HL-60/S4 (cell line): ENCODE measurements around the gene RAB40C.

Experiments
- in situ Hi-C: fragments of 300-500 bp; cut with MboI; formaldehyde crosslinking; loops from 2 replicates; pipeline ENCODE4 v1.14.3; 2022; ENCODE audit warnings: low sequenced_read_pairs

Gene RAB40C

DNA sequence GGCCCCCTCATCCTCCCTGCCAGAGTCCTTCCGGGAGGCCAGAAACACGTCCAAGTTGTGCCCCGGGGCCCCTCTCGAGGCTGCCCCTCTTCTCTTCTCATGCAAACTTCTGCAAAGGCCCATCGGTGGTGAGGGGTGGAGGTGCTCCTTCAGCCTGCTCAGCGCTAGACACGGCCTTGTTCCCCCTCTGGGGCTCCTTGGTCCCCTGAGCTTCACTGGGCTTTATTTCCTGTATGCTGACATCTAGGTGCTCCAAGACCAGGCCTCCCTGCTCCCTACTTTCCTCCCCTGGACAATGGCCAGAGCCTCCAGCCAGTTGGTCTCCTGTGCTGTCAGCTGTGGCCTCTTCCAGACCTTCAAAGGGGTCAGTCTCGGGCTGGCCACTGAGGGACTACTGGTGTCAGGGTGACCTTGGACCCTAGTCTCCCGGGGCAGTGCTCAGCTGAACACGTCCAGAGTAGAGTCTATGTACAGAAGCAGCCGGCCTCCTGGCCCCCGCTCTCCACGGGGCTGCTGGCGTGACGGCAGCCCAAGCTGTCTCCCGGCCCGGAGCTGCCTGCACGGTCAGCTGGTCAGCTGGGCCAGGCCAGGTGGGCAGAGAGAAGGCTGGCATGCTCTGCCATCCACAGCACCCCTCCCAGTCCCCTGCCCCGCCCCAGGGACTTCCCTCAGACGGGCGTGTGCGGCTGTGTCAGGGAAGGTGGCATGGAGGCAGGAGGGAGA is 31.4 kb upstream of the RAB40C start:
- in situ Hi-C loops = no loop called here

DNA sequence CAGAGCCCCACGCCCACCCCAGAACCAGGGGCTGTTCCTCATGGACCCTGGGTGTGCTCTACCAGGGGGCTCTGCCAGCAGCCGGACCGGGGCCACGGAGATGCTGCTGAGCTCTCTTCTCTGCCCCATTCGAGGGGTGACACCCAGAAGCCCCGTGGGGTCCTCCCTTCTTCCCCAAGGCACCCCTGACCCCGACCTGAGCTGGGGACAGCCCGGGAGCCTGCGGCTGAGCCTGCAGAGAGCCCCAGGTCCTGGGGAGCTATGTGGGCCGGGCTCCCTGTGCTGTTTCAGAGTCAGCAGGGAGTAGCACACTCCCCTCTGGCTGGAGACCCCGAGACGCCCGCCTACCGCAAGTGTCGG is 30.9 kb upstream of the RAB40C start:
- in situ Hi-C loops = no loop called here

DNA sequence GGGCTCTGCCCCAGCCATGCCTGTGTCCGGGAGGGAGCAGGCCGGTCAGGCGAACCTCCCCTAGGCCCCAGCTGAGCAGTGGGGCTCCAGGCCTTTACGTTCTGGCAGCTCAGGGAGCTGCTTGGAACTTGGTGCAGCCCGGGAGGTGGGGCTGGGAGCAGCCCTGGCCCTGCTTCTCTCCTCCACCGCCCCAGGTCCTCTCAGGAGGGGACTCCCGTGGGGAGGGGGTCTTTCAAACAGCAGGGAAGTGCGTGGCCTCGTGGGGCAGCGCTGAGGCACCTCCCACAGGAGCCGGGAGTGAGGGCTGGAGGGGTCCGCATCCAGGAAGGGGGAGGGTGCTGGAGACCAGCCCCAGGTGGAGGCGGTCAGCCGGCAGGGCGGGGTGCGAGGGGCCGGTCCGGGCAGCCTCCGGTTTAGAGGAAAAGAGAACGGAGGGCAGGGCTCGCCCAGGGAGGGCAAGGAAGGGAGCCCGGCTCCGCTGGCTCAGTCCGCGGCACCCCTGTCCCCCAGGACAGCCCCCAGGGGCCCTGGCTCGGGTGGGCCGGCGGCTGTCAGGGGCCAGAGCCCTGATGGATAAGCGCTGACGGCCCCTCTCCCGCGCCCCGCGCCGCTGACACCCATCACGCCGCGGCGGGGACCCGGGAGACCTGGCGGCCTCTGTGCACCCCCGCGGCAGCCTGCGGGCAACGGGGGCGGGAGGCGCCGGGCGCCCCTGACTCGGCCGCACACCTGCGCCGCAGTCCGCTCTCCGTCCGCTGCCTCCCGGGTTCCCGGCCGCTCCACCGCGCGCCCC is 30.3 kb upstream of the RAB40C start:
- in situ Hi-C loops = no loop called here

DNA sequence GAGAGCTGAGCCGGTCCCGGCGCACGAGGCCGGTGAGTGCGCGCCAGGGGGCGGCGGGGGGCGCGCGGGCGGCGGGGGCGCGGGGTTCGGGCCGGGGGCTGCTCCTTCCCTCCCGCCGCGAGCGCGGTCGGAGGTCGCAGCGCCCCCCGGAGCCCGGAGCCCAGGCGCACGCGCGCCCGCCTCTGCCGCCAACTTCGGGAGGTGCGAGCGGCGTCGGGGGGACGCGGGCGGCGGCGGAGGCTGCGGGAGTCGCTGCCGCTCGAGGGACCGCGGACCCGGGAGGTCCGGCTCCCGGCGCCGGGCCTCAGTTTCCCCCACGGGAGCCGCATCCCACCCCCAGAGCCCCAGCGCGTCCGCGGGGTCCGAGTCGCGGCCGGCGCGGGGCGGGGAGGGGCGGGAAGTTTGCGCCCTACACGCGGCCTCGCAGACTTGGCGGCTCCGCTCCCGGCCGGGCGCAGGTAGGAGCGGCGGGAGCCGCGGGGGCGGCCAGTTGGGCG is 29.6 kb upstream of the RAB40C start, which contains the start of gene PRR35:
TSS of gene PRR35 (plus strand) at position 191 of the 497 bp plus-strand sequence. CDS start 2,901 bp downstream, outside the sequence.
- in situ Hi-C loops = no loop called here

DNA sequence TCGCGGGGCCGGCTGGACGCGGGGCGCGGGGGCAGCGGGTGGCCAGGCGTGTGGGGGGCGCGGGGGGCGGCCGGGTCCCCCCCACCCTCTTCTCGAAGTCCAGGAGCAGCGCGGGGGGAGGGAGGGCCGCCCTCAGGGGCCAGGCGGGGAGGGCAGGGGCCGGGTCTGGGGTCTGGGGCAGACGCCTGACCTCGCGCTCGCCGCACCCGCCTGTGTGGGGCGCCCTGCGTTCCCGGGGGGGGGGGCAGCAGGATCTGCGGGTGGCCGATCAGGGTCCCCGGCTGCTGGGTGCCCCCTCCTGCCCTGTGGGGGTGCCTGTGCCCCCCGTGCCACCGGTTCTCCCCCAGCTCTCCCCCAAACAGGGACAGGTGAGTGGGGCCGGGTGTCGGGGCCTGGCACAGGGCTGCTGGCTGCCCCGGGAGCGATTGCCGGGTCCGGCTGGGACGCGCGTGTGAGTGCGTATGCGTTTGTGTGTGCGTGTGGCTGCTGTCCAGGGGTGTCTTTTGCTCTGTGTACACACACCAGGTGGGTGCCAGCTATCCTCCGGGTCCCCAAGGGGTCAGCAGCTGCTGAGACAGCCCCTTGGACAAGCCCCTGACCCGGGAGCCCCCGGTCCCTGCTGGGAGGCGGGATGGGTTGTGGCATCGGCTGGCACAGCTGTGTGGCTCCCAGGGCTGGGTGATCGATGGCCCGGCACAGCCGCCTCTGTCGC is 29.0 kb upstream of the RAB40C start:
- in situ Hi-C loops = no loop called here

DNA sequence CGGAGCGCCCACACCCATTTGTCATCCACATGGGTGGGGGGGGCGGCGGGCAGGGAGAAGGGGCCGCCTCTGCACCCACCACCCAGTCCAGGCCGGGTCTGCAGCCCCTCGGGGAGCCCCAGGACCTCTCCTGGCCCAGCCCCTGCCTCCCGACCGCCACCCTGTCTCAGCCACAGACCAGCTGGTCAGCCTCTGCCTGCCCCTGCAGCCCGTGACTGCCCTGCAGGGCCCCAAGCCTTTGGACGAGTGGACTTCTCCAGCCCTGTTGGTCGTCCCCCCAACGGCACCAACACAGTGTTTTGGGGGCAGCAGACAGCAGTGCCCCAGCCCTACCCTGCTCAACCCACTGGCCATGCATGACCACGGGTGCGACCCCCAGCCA is 28.5 kb upstream of the RAB40C start:
- in situ Hi-C loops = no loop called here

DNA sequence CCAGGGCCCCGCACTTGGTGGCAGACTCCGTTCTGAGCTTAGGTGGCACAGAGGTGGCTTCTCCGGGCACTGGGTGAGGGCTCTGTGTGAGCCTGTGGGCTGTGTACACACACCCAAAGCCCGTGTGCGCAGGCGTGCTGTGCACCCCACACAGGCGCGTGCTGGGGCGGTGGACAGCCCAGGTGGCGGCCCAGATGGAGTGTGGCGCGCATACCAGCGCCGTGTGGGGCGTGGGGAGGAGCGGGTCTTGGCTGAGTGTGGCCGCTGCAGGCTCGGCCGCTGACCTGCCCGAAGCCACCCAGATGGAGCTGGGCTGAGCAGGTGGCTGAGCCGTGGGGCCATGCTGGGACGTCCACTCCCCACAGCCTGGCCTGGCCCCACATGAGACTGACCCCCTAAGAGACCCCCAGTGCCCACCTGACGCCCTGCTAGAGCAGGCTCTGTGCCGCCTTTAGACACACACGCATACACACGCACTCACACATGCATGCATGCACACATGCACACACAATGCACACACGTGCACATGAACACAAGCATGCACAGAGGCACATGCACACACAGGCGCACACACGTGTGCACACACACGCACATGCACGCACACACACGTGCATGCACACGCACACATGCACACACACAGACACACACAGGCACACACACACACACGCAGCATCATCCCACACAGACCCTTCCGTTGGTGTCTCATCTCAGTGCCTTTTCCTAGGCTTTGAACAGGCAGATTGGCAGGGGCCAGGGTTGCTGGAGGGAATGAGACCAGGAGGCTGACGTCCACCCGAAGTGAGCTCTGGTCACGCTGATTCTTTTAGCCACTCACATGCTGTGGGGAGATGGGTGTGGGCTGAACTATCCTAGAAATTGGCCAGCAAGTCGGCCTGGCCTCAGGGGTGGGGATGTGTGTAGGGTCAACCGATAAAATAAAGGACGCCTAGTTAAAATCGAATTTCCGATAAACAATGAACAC is 27.6 kb upstream of the RAB40C start:
- in situ Hi-C loops = no loop called here

DNA sequence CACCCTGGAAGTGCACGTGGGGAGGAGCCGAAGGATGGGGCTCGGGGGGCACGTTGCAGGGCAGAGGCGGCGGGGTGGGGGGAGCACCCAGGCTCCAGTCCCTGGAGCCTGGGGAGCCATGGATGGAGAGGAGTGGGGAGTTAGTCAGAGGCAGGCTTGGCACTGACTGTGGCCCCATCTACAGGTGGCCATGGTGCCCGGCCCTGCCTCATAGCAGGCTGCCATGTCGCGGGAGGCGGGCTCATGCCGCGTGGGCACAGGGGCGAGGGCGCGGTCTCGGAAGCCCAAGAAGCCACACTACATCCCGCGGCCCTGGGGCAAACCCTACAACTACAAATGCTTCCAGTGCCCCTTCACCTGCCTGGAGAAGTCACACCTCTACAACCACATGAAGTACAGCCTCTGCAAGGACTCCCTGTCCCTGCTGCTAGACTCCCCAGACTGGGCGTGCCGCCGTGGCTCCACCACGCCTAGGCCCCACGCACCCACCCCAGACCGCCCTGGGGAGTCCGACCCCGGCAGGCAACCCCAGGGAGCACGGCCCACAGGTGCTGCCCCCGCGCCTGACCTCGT is 26.7 kb upstream of the RAB40C start:
- in situ Hi-C loops = no loop called here

DNA sequence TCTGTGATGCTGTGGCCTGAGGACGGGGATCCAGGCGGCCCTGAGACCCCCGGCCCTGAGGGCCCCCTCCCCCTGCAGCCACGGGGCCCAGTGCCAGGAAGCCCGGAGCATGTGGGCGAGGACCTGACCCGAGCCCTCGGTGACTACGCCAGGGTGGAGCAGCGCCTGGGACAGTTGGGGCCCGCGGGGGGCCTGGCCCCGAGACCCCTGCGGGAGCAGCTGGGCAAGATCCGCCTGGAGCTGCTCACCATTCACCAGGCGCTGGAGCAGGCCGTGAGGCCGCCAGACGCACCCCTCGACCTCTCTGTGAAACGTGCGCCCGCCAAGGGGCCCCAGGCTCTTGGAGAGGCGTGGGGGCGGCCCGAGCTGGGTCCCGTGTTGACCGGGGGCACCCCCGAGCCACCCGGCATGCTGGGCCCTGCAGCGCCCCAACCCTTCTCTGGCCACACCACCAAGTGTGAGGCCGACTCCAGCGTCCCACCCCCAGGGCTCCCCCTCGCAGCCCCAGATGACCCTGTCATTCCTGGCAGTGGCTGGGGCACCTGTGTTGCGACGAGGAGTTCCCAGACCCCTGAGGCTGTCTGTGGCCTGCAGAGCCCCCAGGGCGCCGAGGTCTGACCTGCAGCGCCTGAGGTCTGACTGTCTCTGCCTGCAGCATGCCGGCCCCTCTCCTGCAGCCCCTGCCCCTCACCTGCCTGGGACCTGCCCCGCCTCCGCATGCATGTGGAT is 25.0 kb upstream of the RAB40C start:
- in situ Hi-C loops = no loop called here

DNA sequence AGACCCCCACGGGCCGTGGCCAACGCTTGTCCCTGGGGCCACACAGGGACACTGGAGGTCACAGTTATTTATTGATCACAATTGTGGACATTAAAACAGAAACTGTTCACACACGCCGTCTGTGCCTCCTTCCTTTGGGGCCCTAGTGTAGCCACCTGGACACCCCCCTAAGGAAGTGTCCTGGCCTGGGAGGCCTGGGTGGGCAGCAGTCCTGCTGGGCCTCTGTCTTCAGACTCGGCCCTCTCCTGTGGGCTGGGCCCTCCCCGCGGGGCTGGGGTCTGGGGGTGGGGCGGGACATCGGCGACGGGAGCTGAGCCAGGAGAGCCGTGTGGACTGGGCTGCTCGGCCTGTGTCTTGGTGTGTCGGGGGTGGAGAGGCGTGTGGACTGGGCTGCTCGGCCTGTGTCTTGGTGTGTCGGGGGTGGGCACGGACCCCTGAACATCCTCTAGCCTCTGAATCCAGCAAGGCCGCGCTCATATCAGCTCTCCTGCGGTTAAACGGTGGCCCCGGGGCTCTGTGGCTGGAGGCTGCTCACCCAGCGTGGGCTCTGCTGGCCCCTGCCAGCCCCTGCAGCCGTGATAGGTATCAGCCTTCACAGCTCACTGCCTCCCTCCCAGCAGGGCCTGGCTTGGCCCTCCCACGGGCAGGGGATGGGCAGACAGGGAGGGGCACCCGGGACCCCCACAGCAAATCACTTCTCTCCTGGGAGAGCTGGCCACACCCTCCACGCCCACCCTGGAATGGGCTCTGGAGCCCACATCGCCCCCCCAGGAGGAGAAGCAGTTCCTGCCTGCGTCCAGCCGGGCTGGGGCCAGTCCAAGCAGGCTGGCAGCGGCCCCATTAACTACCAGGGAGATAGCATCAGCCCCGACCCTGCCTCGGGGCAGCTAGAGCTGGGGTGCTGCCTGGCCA is 24.2 kb upstream of the RAB40C start:
- in situ Hi-C loops = no loop called here

DNA sequence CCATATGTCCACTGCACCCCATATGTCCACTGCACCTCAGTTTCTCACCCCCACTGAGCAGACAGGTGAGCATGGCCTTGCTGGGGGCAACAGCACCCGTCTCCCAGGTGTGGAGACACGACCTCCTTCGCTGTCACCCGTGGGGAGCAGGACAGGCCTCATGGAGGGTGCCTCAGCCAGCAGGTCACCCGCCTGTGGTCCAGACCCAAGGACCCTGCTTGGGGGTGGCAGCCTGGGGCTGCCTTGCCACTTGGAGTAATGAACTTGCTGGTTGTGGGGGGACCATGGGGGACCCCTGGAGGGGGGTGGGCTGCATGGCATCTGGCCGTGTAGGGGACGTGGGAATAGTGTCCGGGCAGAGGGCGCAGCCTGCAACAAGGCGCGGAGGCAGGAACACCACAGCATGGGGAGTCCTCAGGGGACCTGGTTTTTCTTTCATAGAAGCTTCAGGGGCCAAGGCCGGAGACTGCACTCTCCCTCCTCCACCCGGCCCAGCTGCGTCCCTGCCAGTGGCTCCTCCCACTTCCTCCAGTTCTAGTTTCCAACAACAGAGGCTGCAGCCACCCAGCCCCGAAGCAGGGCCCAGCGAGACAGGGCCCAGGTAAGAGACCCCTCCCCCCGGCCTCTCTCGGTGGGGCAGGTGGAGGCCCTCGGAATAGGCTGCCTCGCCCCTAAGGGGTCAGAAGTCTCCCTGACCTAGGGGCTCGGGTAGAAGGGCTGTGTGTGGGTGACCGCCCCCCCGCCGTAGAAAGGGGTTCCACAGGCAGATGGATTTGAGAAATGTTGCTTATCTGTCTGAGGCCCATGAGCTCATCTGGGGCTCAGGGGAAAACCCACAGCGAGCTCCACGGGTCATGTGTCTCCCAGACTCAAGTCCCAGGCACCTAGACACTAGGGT is 23.1 kb upstream of the RAB40C start, which contains the start of gene NHLRC4:
TSS of gene NHLRC4 (plus strand) at position 531 of the 898 bp plus-strand sequence. CDS start 1,043 bp downstream, outside the sequence.
- in situ Hi-C loops = no loop called here

DNA sequence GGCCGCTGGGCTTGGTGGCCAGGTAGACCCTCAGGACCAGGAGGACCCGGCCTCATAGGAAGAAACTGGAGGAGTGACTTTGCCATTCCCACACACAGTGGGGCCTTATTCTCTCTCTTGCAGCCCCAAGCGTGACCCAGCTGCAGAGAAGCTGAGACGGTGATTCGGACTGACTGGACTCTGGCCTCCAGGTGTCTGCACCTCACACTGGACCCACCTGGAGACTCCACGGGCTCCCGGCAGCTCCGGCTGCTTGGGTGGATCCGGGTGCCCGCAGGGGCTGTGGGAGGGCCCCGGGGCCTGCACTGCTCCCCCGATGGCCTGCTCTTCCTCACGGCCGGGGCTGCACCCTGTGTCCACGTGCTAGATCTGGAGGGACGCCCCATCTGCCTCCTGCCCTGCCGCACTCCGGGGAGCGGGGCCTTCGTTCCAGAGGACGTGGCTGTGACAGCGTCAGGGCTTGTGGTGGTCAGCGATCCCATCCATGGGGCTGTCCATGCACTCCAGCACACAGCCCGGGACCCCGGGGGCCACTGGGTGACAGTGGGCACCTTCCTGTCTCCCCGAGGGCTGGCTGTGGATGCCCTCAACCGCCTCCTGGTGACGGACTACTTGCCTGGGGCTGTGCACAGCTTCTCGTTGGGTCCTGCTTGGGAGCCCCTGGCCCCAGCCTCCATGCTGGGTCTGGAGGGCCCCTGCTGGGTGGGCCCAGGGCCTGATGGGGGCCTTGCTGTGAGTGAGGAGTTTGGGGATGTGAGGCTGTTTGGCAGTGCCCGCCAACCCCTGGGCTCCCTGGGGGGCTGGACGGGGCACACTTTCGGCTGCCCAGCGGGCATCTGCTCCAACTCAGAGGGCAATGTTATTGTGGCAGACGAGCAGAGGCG is 22.3 kb upstream of the RAB40C start:
- in situ Hi-C loops = no loop called here

DNA sequence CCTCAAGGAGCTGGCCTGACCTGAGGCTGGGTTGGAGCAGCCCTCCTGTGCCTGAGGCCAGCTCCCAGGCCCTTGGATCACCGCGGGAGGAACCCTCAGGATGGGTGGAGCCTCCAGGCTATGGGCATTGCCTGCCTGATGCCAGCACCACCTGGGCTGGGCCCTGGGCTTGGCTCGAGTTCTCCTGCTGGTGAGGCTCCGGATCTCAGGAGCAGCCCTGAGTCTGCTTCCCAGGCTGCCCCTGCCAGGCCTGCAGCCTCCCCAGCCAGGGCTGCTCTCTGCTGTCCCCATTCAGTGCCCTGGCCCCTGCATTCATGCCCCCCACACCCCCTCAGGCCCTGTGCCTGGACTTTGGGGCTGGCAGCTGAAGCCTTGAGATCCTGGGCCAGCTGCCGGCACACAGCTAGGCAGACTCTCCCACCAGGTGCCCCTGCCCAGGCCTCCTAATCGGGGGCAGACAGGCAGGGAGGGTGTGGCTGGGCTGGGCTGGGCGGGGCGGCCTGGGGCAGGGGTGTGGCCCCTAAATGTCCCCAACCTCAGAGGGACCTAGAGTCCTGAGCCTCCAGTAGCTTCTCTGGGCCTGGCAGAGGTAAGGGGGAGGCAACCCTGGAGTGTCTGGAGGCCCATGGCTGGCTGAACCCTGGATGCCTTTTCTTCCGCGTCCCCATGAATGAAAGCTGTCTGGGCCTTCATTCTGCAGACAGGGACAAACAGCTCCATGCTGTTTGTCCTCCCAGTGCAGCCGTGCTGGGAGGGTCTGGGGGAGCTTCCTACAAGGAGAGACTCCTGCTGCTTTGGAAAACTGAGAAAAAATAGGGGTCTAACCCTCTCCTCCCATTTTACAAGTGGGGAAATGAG is 21.2 kb upstream of the RAB40C start:
- in situ Hi-C loops = no loop called here

DNA sequence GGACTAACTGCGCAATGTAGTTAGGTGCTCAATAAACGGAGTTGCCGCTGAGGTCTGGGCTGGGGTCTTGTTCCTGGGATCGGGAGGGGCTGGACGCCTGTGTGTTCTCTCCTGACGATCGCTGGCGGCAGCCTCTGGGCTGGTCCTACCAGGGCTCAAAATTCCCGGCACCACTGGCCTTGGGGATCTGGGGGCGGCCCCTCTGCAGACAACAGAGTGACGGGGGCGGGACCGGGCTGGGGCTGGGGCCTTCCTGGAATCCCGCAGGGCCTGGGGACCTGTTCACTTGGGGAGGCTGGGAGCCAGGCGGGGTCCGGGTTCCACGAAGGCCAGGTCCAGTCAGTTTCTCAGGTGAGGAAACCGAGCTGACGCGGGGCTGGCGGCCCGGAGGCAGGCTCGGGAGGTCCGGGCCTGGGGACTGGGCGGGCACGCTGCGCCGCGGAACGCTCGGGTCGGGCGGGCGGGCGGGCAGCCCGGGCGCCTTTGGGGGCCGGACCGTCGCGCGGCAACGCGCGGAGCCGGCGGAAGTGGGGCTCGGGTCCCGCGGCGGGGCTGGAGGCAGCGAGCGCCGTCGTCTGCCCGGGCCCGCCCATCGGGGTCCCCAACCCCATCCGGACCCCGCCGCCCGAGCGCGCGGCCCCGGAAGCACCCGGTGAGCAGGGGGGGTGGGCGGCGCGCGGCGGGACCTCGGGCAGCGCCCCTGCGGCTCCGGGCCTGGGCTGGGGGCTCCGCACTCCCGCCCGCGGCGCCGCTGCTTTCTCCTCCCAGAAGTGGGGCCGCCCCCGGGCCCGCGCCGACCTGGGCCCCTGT is 20.2 kb upstream of the RAB40C start, which contains the start of gene PIGQ:
TSS of gene PIGQ (plus strand) at position 524 of the 810 bp plus-strand sequence. CDS start 4,107 bp downstream, outside the sequence.
- in situ Hi-C loops = no loop called here
